ENCODE data around the gene PDRG1. TPM values are rescaled to one million over a fixed set of nuclear protein-coding genes. Genes with fewer than 3 reads are reported as not detected.

PDRG1 gene
- polyA plus RNA-seq, 1 experiment = 16.5 TPM

DNA sequence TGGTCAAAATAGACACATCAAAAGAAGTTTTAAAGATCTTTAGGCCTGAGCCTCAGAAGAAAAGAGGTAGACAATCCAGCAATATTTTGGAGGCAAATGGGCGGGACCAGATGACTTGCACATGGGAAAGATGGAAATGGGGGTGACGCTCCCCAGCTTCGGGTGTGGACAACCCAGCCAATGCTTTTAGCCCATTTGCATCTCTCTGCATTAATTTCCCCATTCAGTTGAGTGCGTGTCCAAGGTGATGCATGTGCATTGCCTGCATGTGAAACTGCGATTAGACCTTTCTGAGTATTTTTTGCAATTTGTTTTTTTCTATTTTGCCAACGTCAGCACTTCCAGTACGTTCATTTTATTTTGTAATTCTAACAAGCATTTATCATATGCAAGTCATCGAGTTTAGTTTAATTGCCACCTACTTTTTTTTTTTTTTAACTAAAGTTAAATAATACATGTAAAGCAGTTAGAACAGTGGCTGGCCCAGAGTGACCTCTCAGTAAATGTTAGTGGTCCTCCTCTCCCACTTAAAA, 24.2 kb downstream of the PDRG1 start:
- TF ChIP-seq, protein P1, sequence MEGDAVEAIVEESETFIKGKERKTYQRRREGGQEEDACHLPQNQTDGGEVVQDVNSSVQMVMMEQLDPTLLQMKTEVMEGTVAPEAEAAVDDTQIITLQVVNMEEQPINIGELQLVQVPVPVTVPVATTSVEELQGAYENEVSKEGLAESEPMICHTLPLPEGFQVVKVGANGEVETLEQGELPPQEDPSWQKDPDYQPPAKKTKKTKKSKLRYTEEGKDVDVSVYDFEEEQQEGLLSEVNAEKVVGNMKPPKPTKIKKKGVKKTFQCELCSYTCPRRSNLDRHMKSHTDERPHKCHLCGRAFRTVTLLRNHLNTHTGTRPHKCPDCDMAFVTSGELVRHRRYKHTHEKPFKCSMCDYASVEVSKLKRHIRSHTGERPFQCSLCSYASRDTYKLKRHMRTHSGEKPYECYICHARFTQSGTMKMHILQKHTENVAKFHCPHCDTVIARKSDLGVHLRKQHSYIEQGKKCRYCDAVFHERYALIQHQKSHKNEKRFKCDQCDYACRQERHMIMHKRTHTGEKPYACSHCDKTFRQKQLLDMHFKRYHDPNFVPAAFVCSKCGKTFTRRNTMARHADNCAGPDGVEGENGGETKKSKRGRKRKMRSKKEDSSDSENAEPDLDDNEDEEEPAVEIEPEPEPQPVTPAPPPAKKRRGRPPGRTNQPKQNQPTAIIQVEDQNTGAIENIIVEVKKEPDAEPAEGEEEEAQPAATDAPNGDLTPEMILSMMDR (IDR thresholded peaks at IDR 0.05; ENCODE audit: insufficient read depth, low read depth, low read length) = no peak
- no peak for DNase-seq (ENCODE audit: low read depth)
- peaks cover 6% of the 10 kb centered on the region for H3K27me3 ChIP-seq (ENCODE audit: control insufficient read depth, insufficient read depth, low read length)
- POLR2A ChIA-PET = no interaction called here
- H3K4me3 ChIP-seq (ENCODE audit: low read depth, low read length) = no peak overlapping the region
- no peaks in the 10 kb centered on the region for H3K36me3 ChIP-seq (ENCODE audit: control insufficient read depth, insufficient read depth, low read length)
- CTCF ChIA-PET = interaction anchor here (1.5 to 1.6 kb wide), 2 partner anchors 9 to 75 kb away, joined by 4 read pairs; no protein-coding TSS in a partner anchor

DNA sequence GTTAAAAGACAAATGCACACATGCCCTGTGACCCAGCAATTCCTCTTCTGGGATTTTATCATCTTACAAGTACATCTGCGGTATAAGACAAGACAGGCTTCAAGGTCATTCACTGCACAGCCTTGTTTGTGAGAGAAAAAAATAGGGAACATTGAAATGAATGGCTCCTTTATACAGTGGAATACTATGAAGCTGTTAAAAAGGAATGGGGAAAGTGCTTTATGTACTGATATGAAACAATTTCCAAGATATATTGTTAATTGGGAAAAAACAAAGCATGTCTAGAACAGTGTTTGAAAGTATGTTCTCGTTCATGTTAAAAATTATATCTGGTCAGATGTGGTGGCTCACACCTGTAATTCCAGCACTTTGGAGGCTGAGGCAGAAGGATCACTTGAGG, 25.4 kb downstream of the PDRG1 start:
- CTCF ChIA-PET = interaction anchor here (1.6 kb wide), 1 partner anchor 74 kb away, joined by 4 read pairs; no protein-coding TSS in a partner anchor
- Histone ChIP-seq H3K36me3 (ENCODE audit: control insufficient read depth, insufficient read depth, low read length) (no peaks in the 10 kb centered on the region), H3K4me3 (ENCODE audit: low read depth, low read length) (no peak overlapping the region), H3K27me3 (ENCODE audit: control insufficient read depth, insufficient read depth, low read length) (peaks cover 6% of the 10 kb centered on the region)
- POLR2A ChIA-PET = no interaction called here
- DNase-seq (ENCODE audit: low read depth) = no peak
- TF ChIP-seq, protein P1 (IDR thresholded peaks at IDR 0.05; ENCODE audit: insufficient read depth, low read depth, low read length) = no peak

DNA sequence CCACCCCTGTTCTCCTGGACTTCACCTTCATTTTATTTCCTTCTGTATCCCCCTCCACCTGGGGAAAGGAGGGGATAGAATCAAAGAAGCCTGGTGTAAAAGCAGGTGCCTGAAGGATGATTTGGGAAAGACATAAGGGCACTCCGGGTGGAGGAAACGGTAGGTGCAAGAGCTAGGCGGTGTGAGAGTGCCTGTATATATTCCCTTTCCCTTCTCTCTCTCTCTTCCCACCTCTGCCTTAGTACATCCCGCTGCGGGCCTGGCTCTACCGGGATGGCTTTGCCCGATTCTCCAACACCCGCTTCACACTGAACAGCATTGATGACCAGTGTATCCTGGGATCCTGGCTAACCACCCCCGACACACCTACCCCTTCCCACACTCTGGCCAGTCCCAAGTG, 26.2 kb downstream of the PDRG1 start:
- CTCF ChIA-PET = no interaction called here
- H3K4me3 ChIP-seq (ENCODE audit: low read depth, low read length) = no peak overlapping the region
- no peak for DNase-seq (ENCODE audit: low read depth)
- POLR2A ChIA-PET = no interaction called here
- no peaks in the 10 kb centered on the region for H3K36me3 ChIP-seq (ENCODE audit: control insufficient read depth, insufficient read depth, low read length)
- TF ChIP-seq, protein P1 (IDR thresholded peaks at IDR 0.05; ENCODE audit: insufficient read depth, low read depth, low read length) = no peak
- peaks cover 9% of the 10 kb centered on the region for H3K27me3 ChIP-seq (ENCODE audit: control insufficient read depth, insufficient read depth, low read length)

DNA sequence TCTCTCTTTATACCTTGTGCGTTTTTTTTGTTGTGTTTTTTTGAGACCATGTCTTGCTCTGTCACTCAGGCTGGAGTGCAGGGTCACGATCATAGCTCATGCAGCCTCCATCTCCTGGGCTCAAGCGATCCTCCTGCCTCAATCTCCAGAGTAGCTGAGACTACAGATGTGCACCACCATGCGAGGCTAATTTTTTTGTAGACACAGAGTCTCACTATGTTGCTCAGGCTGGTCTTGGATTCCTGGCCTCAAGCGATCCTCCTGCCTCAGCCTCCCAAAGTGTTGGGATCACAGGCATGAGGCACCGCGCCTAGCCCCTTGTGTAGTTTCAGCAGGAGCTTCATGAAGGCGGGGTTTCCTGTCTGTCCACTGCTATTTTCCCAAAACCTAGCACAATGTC, 27.3 kb downstream of the PDRG1 start:
- H3K4me3 ChIP-seq (ENCODE audit: low read depth, low read length) = no peak overlapping the region
- CTCF ChIA-PET = no interaction called here
- no peak for DNase-seq (ENCODE audit: low read depth)
- TF ChIP-seq, protein P1 (IDR thresholded peaks at IDR 0.05; ENCODE audit: insufficient read depth, low read depth, low read length) = no peak
- peaks cover 11% of the 10 kb centered on the region for H3K27me3 ChIP-seq (ENCODE audit: control insufficient read depth, insufficient read depth, low read length)
- H3K36me3 ChIP-seq (ENCODE audit: control insufficient read depth, insufficient read depth, low read length) = no peaks in the 10 kb centered on the region
- POLR2A ChIA-PET = no interaction called here

DNA sequence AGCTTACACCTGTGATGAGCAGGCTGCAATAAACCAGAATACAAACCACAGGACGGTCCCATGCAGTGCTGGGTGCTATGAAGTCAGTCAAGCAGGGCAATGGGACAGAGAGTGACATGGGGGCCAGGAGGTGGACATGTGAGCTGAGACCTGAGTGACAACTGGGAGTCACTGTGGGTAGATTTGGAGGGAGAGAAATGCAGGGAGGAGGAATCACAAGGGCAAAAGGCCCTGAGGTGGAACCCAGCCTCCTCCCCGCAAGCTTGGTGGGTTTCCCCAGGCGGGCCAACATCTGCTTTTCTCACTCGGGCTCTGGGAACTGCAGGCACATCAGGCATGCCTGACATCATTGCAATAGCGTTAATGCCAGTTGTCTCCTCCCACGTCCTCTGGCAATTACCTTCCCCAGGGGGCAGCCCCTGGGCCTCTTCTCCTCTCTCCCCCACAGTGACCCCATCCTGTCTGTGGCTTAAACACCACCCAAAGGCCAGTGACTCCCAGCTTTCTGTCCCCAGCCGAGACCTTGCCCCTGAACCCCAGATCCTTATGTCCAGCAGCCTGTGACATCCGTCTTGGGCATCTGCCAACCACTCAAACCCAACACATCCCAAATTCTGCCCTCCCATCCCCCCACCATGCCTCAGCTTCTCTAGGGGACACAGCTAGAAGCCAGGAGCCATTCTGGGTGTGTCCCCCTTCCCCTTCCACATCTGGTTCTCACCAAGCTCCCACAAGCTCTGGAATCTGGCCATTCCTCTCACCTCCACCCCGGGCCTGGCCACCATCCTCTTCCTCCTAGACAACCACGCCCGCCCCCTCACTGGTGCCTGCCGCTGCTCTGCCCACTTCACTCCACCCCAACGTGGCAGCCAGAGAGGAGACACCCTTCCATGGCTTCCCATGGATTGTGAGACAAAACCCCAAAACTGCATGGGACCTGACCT, 28.2 kb downstream of the PDRG1 start:
- CTCF ChIA-PET = interaction anchor here (1.7 kb wide), 1 partner anchor 9 kb away, joined by 5 read pairs; no protein-coding TSS in a partner anchor
- DNase-seq (ENCODE audit: low read depth) = no peak
- TF ChIP-seq, protein P1 (IDR thresholded peaks at IDR 0.05; ENCODE audit: insufficient read depth, low read depth, low read length) = no peak
- POLR2A ChIA-PET = no interaction called here
- Histone ChIP-seq H3K4me3 (ENCODE audit: low read depth, low read length) (no peak overlapping the region), H3K27me3 (ENCODE audit: control insufficient read depth, insufficient read depth, low read length) (peaks cover 12% of the 10 kb centered on the region), H3K36me3 (ENCODE audit: control insufficient read depth, insufficient read depth, low read length) (no peaks in the 10 kb centered on the region)
